ENCODE measurements around the gene EVA1B. TPM values are rescaled to one million over a fixed set of nuclear protein-coding genes. Genes with fewer than 3 reads are reported as not detected.

EVA1B gene
- total RNA-seq, 1 experiment from 2014 or later: 5.5 TPM

GRCh38 chr1:36322041-36322785 lies 1.2 kb downstream of the EVA1B start:
- H3K4me2 ChIP-seq (ENCODE audit: insufficient read depth, insufficient read length, low read length): peak overlapping the region; percentile 51
- Mint-ChIP-seq H3K27me3 (ENCODE audit: low read depth) (peaks cover 47% of the 10 kb centered on the region), H3K9me3 (no peaks in the 10 kb centered on the region; a peak in 2 of 5 replicates), H3K27ac (no peak overlapping the region; a peak in 1 of 7 replicates), H3K36me3 (ENCODE audit: insufficient read depth in 1 of 3, low read depth in 3 of 3) (peaks cover 2 to 9% (median 7%) of the 10 kb centered on the region in 3 experiments; a peak in 6 of 7 replicates), H3K4me3 (peak overlapping the region; percentile 72 to 87), H3K4me1 (peaks cover 19 to 20% of the 10 kb centered on the region in 2 experiments)
- no peak overlapping the region for H2BK5ac ChIP-seq (ENCODE audit: insufficient read length, low read length)
- H4K20me1 ChIP-seq (ENCODE audit: control insufficient read depth, insufficient read depth, insufficient read length): no peaks in the 10 kb centered on the region
- H3T11ph ChIP-seq (ENCODE audit: low read length): no peak overlapping the region
- H3K9me3 ChIP-seq (ENCODE audit: control insufficient read depth, low read depth, low read length): no peaks in the 10 kb centered on the region
- no peak overlapping the region for H2BK20ac ChIP-seq (ENCODE audit: low read depth, low read length, poor library complexity, severe bottlenecking)
- no peaks in the 10 kb centered on the region for H3K4me1 ChIP-seq (ENCODE audit: insufficient read depth, low read length)
- no peak overlapping the region for H3K9ac ChIP-seq (ENCODE audit: extremely low read depth, insufficient read length, low read length)
- H3K79me1 ChIP-seq (ENCODE audit: insufficient read depth, low read depth, low read length, poor library complexity, severe bottlenecking): no peaks in the 10 kb centered on the region
- H2BK15ac ChIP-seq (ENCODE audit: low read depth, low read length): no peak overlapping the region
- peak overlapping the region; percentile 30 for H3K18ac ChIP-seq (ENCODE audit: insufficient read length, low read depth, low read length)
- H4K5ac ChIP-seq (ENCODE audit: insufficient read length, low read depth, low read length): no peak overlapping the region
- WGBS (ENCODE audit: extremely low coverage, insufficient read length, low lambda C conversion rate): no CpG with 5 or more reads among the region's 67 CpGs
- TF ChIP-seq CTCF (conservative IDR thresholded peaks at IDR 0.05): no peak
- H2AFZ ChIP-seq (ENCODE audit: low read length): no peak overlapping the region
- DNase-seq: peak; percentile 58
- no peak overlapping the region for H2BK120ac ChIP-seq (ENCODE audit: low read depth, low read length, poor library complexity, severe bottlenecking)
- H2AK5ac ChIP-seq (ENCODE audit: insufficient read length, low read length): no peak overlapping the region
- H3K27ac ChIP-seq (ENCODE audit: insufficient read length, low read depth, low read length): no peak overlapping the region
- H3K56ac ChIP-seq (ENCODE audit: insufficient read length, low read depth, low read length): no peak overlapping the region
- H3K4ac ChIP-seq (ENCODE audit: low read depth, low read length): no peak overlapping the region
- H3K23ac ChIP-seq (ENCODE audit: insufficient read length, low read depth, low read length): no peak overlapping the region
- H4K8ac ChIP-seq (replicated peaks; ENCODE audit: insufficient read length, low read depth, low read length): no peak overlapping the region
- H2BK12ac ChIP-seq (ENCODE audit: insufficient read length, low read depth, low read length): no peak overlapping the region
- H3K23me2 ChIP-seq (ENCODE audit: insufficient read length, low read depth, low read length, poor library complexity, severe bottlenecking): peaks cover 32% of the 10 kb centered on the region
- H3K79me2 ChIP-seq (ENCODE audit: insufficient read depth, low read length): no peaks in the 10 kb centered on the region
- H3K27me3 ChIP-seq (ENCODE audit: insufficient read depth, low read length): no peaks in the 10 kb centered on the region
- peak overlapping the region; percentile 1; the same call in 1 of the 2 replicates for H3K14ac ChIP-seq (ENCODE audit: insufficient read depth, low read length)
- H4K91ac ChIP-seq (ENCODE audit: insufficient read length, low read depth, low read length): no peak overlapping the region

All from H9 (cell line).